A375 (cell line): ENCODE data around the gene OR2A2. TPM values are rescaled to one million over a fixed set of nuclear protein-coding genes. Genes with fewer than 3 reads are reported as not detected.

ENCODE experiments used
- small RNA-seq: library from RNA; depleted of rRNA; stranded (forward); fragments of <200 nt; gene quantifications from one replicate; pipeline ENCODE3, GENCODE V24; 2014
- total RNA-seq: library from RNA; depleted of rRNA; stranded (reverse); fragments of >200 nt; shearing (Covaris generic); gene quantifications from 2 replicates; pipeline ENCODE4 v1.2.3, GENCODE V29; 2014; rRNA removed

Gene OR2A2, protein sequence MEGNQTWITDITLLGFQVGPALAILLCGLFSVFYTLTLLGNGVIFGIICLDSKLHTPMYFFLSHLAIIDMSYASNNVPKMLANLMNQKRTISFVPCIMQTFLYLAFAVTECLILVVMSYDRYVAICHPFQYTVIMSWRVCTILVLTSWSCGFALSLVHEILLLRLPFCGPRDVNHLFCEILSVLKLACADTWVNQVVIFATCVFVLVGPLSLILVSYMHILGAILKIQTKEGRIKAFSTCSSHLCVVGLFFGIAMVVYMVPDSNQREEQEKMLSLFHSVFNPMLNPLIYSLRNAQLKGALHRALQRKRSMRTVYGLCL
- total RNA-seq, result not detected in 2 replicates

DNA sequence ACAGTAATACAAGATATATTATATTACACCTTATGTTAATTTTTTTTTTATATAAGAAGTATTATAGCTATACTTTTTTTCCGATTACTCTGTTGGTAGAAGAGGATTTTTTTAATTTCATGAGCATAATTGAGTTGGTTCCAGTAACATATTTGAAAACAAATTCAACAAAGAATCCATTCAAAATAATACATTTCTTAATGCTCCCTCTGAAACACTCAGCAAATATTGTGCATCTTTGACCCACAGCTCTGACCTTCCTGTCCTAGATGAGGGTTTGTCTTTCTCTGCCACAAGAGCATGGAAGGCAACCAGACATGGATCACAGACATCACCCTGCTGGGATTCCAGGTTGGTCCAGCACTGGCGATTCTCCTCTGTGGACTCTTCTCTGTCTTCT lies at the start of gene OR2A2:
OR2A2 (plus strand) TSS at position 301 of the 400 bp plus-strand sequence; CDS start at position 301, 0 bp downstream.

DNA sequence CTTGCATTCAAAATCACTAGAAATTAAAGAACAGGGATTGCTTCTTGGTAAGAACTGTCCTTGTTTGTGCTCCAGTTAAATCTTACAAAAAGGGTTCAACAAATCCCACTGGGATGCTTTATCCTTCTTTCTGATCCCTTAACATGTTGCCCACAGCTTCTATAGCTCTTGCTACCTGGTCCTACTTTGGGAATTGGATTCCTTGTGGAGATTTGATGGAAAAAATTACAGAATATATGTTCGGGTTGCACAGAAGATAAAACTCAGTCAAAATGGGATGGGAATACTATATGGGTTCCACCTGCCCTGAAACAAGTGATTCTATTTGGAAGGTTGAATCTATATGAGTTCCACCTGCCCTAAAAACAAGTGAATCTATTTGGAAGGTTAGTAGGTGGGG lies 39.9 kb upstream of the OR2A2 start, which contains the start of gene OR2A25:
OR2A25 (plus strand) TSS at position 301 of the 400 bp plus-strand sequence. CDS start 4,409 bp downstream, outside the sequence.

DNA sequence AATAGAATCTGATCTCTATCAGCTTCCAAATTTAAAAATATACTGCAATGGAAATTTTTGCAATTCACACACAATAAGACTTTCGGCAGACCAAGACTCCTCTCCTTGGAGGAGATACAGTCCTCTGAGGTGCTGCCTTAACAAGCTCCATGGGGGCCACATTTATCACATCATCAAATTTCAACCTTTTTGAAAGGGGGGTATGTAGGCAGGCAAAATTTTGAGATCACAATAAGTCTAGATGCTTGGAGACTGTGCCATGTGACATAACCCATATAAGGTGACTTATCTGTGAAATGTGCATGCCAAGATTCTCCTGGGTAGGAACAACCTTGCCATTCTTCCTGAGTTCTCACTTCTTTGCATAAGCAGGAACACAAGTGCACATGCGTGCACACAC lies 23.4 kb upstream of the OR2A2 start, which contains the start of gene OR2A12:
OR2A12 (plus strand) TSS at position 301 of the 400 bp plus-strand sequence. CDS start 8,830 bp downstream, outside the sequence.

DNA sequence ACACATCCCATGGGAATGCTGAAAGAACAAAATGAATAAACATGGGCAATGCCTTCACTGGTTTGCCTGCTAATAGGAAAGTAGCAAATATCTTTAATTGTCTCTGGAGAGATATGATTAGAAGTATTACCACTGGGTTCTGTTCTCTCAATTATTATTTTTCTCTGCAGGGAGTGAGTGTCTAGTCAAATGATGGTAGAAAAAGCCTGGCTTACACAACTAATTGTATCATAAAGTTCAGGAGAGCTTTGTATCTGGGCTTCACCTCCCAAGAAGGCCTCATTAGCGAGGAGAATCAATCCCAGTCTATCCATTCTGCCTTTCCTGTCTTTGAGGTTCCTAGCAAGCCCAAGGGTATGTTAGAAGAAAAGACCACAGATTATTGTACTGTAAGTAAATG lies 13.5 kb downstream of the OR2A2 start, which contains the start of gene OR2A14:
OR2A14 (plus strand) TSS at position 301 of the 400 bp plus-strand sequence. CDS start 5,937 bp downstream, outside the sequence.

Small RNAs within 50 kb of the gene (small RNA-seq; reads per million reads assigned to genes)
- not detected for gene OR2A41P

Other genes starting within 250 kb of the OR2A2 start
- gene TCAF1, start 207.4 kb upstream of the OR2A2 start, total RNA-seq, result 27.6 and 30.8 TPM in 2 replicates
- gene OR2F2, start 174.3 kb upstream of the OR2A2 start, total RNA-seq, result not detected in 2 replicates
- 0.05 TPM in 1 of 2 replicates, not detected in the other for gene OR2F1, start 154.7 kb upstream of the OR2A2 start, total RNA-seq
- gene OR6B1, start 109.3 kb upstream of the OR2A2 start, total RNA-seq, result not detected in 2 replicates
- gene OR2A5, start 60.6 kb upstream of the OR2A2 start, total RNA-seq, result not detected in 2 replicates
- not detected in 2 replicates for gene OR2A25, start 39.8 kb upstream of the OR2A2 start, total RNA-seq
- gene OR2A12, start 23.3 kb upstream of the OR2A2 start, total RNA-seq, result not detected in 2 replicates
- gene OR2A14, start 13.6 kb downstream of the OR2A2 start, total RNA-seq, result not detected in 2 replicates
- gene CTAGE4, start 73.9 kb downstream of the OR2A2 start, total RNA-seq, result not detected in 2 replicates
- 0.03 TPM in 1 of 2 replicates, not detected in the other for gene ARHGEF35, start 86.2 kb downstream of the OR2A2 start, total RNA-seq
- not detected in 2 replicates for gene OR2A42, start 130.0 kb downstream of the OR2A2 start, total RNA-seq
- not detected in 2 replicates for gene OR2A7, start 155.2 kb downstream of the OR2A2 start, total RNA-seq
- gene CTAGE8, start 159.7 kb downstream of the OR2A2 start, total RNA-seq, result not detected in 2 replicates
- gene OR2A1, start 202.8 kb downstream of the OR2A2 start, total RNA-seq, result not detected in 2 replicates
- 1.4 and 2.3 TPM in 2 replicates for gene ARHGEF5, start 245.8 kb downstream of the OR2A2 start, total RNA-seq